Endothelial cell of umbilical vein (primary cell): ENCODE data around the gene MMP27. TPM values are rescaled to one million over a fixed set of nuclear protein-coding genes. Genes with fewer than 3 reads are reported as not detected.

Source experiments
- BruUV-seq: library from RNA; stranded (reverse); fragments of 400-500 nt; replicated peaks from 2 replicates; lab custom pipeline; 2021; lab: Mats Ljungman, UMichigan
- CTCF ChIA-PET: fragments of 300-600, 350-600 bp; sonication (Branson Sonifier 250); formaldehyde crosslinking; loops from one replicate; lab custom pipeline; 2021; ENCODE audit warnings: antibody characterized with exemption, inconsistent platforms; lab: Charles Lee
- POLR2A ChIA-PET: fragments of 300-600, 350-600 bp; sonication (Branson Sonifier 250); formaldehyde crosslinking; loops from one replicate; lab custom pipeline; 2021; ENCODE audit warnings: antibody characterized with exemption, inconsistent platforms; lab: Charles Lee
- DNase-seq: peaks from one replicate; pipeline ENCODE4 v3.0.0-alpha.2; 2011; ENCODE audit warnings: low read depth, low spot score
- FAIRE-seq: peaks from 2 replicates; lab custom pipeline; 2011; peaks lifted over from hg19 to GRCh38; lab: Jason Lieb, UNC
- H2AFZ ChIP-seq: 2 replicates; pipeline ENCODE4 v1.6.0; 2012; ENCODE audit warnings: low read depth, low read length, control low read depth, inconsistent platforms
- H3K27ac ChIP-seq: 2 replicates; pipeline ENCODE4 v1.5.1; 2011; ENCODE audit warnings: low read depth, mild to moderate bottlenecking, control low read depth, low read length, moderate library complexity; ENCODE audit not compliant: insufficient read depth
- H3K27me3 ChIP-seq, 2 experiments: 2 replicates each; pipeline versions ENCODE4 v1.6.0 to v1.6.1; 2011; ENCODE audit warnings: low read length in 2 of 2, mixed read lengths in 1 of 2; ENCODE audit not compliant: control insufficient read depth in 2 of 2, insufficient read depth in 2 of 2
- H3K36me3 ChIP-seq, 2 experiments: 2 replicates in 1 of 2; 3 replicates in 1 of 2; pipeline ENCODE4 v1.5.1; 2011; ENCODE audit warnings: low read length in 2 of 2, mild to moderate bottlenecking in 1 of 2, moderate library complexity in 1 of 2; ENCODE audit not compliant: control insufficient read depth in 2 of 2, insufficient read depth in 2 of 2; ENCODE audit errors: extremely low read depth in 1 of 2
- H3K4me1 ChIP-seq: 3 replicates; pipeline ENCODE4 v1.5.1; 2011; ENCODE audit warnings: mild to moderate bottlenecking, low read length; ENCODE audit not compliant: control insufficient read depth, insufficient read depth; ENCODE audit errors: extremely low read depth
- H3K4me2 ChIP-seq: 2 replicates; pipeline ENCODE4 v1.6.1; 2011; ENCODE audit warnings: low read length, control low read depth, mixed read lengths; ENCODE audit not compliant: insufficient read depth
- H3K4me3 ChIP-seq, 3 experiments: fragments of 200-600 bp in 1 of 3; sonication (generic), shearing (Covaris generic) in 1 of 3; replicated peaks in 1 of 3; 2 replicates each; pipeline ENCODE4 v1.5.1; 2011 to 2016; ENCODE audit warnings: control low read depth in 3 of 3, low read length in 3 of 3, mild to moderate bottlenecking in 2 of 3, inconsistent platforms in 1 of 3, low read depth in 1 of 3, moderate library complexity in 1 of 3; ENCODE audit not compliant: insufficient read depth in 1 of 3
- H3K79me2 ChIP-seq: 2 replicates; pipeline ENCODE4 v1.6.0; 2012; ENCODE audit warnings: low read length, inconsistent platforms; ENCODE audit not compliant: control insufficient read depth, insufficient read depth
- H3K9ac ChIP-seq: replicated peaks from 2 replicates; pipeline ENCODE3; 2011; ENCODE audit warnings: low read length, control low read depth; ENCODE audit not compliant: insufficient read depth; ENCODE audit errors: extremely low read depth
- H3K9me1 ChIP-seq: replicated peaks from 3 replicates; pipeline ENCODE4 v1.6.0; 2011; ENCODE audit warnings: mild to moderate bottlenecking, low read length; ENCODE audit not compliant: control insufficient read depth, insufficient read depth; ENCODE audit errors: extremely low read depth
- H3K9me3 ChIP-seq: replicated peaks from 2 replicates; pipeline ENCODE4 v1.5.1; 2012; ENCODE audit warnings: low read length, inconsistent platforms; ENCODE audit not compliant: control insufficient read depth, insufficient read depth
- H4K20me1 ChIP-seq: replicated peaks from 2 replicates; pipeline ENCODE3; 2011; ENCODE audit warnings: mild to moderate bottlenecking, low read length; ENCODE audit not compliant: control insufficient read depth, insufficient read depth; ENCODE audit errors: extremely low read depth
- EZH2 ChIP-seq: IDR thresholded peaks from 2 replicates; pipeline ENCODE4 v1.6.1; 2012; ENCODE audit warnings: borderline replicate concordance, low read depth, mild to moderate bottlenecking, moderate library complexity, low read length, inconsistent platforms; ENCODE audit not compliant: severe bottlenecking
- FOS ChIP-seq: IDR thresholded peaks from 2 replicates; pipeline ENCODE4 v1.6.1; 2011; ENCODE audit warnings: mild to moderate bottlenecking, low read length, moderate library complexity, borderline replicate concordance; ENCODE audit not compliant: insufficient read depth
- GATA2 ChIP-seq: IDR thresholded peaks from 2 replicates; pipeline ENCODE4 v1.7.0; 2011; ENCODE audit warnings: low read depth, mild to moderate bottlenecking, moderate library complexity, mixed read lengths, low read length; ENCODE audit not compliant: insufficient read length, insufficient read depth
- JUN ChIP-seq: IDR thresholded peaks from 2 replicates; pipeline ENCODE4 v1.6.1; 2011; ENCODE audit warnings: borderline replicate concordance, low read depth; ENCODE audit not compliant: insufficient read length, insufficient read depth
- MYC ChIP-seq: IDR thresholded peaks from one replicate; pipeline ENCODE4 v1.6.1; 2011; ENCODE audit warnings: mild to moderate bottlenecking, low read depth, low read length
- POLR2A ChIP-seq: IDR thresholded peaks from 2 replicates; pipeline ENCODE4 v1.6.1; 2012; ENCODE audit warnings: low read depth, mild to moderate bottlenecking, control low read depth, low read length
- POLR2AphosphoS5 ChIP-seq: IDR thresholded peaks from 2 replicates; pipeline ENCODE4 v1.6.1; 2012; ENCODE audit warnings: low read depth, mild to moderate bottlenecking, control low read depth, low read length, moderate library complexity; ENCODE audit not compliant: insufficient read depth
- dilution Hi-C: fragments of 300-500 bp; cut with MboI; formaldehyde crosslinking; loops from one replicate; pipeline ENCODE4 v1.15.0; 2019; ENCODE audit warnings: low sequenced_read_pairs; ENCODE audit not compliant: extremely low pct_ligation_motif_present
- intact Hi-C: fragments of 100-400 bp; cut with micrococcal nuclease; formaldehyde crosslinking; loops from one replicate; pipeline ENCODE4 v1.10.0; 2022
- polyA plus RNA-seq, 4 experiments: library from polyadenylated mRNA; depleted of rRNA in 3 of 4; stranded (reverse) in 3 of 4; unstranded in 1 of 4; fragments of >200 nt; gene quantifications; 2 replicates each; pipeline versions ENCODE4 v1.2.1 to v1.2.3, GENCODE V29; 2011 to 2012; ENCODE audit warnings: missing spikeins in 1 of 4
- total RNA-seq: library from RNA; stranded (reverse); gene quantifications from 2 replicates; pipeline ENCODE4 v1.2.3, GENCODE V29; 2021
- TF ChIP-seq, protein P1 (sequence below), 2 donors: IDR thresholded peaks; 1 replicate in 1 of 2; 2 replicates in 1 of 2; pipeline ENCODE4 v1.5.1; 2011; ENCODE audit warnings: low read length in 2 of 2, mild to moderate bottlenecking in 2 of 2, moderate library complexity in 2 of 2, control low read depth in 1 of 2, inconsistent platforms in 1 of 2, low read depth in 1 of 2; ENCODE audit not compliant: insufficient read depth in 1 of 2; ENCODE audit errors: extremely low read depth in 1 of 2
- TF ChIP-seq, protein P2 (sequence below): IDR thresholded peaks from 2 replicates; pipeline ENCODE4 v1.6.1; 2011; ENCODE audit not compliant: insufficient read depth, insufficient read length

Gene MMP27
- total and polyA plus RNA-seq, 2 donors (not counting 3 experiments of a cell fraction or from before 2014, with no cell fraction given), result not detected

DNA sequence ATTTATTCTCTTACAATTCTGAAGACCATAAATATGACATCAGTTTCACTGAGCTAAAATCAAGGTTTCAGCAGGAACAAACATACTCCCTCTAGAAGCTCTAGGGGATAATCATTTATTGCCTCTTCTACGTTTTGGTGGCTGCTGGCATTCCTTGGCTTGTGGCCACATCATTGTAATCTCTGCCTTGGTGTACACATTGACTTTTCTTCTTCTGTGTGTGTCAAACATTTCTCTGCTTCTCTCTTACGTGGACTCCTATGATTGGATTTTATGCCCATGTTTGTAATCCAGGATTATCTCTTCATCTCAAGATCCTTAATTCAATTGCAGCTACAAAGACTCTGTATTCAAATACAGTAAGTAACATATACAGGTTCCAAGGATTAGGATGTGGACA lies 50.0 kb downstream of the MMP27 start:
- POLR2A ChIA-PET, result no interaction called here

More for the DNA sequence above, 50.0 kb downstream of the MMP27 start:
- H4K20me1 ChIP-seq, result no peaks in the 10 kb centered on the region
- H3K27ac ChIP-seq, result no peak overlapping the region
- dilution Hi-C loops, result no loop called here
- no TSS peak for BruUV-seq
- H3K4me3 ChIP-seq, result no peak overlapping the region
- no peak overlapping the region for H3K4me2 ChIP-seq
- TF ChIP-seq POLR2AphosphoS5 (no peak), GATA2 (no peak), JUN (no peak), MYC (no peak), FOS (no peak), EZH2 (no peak), POLR2A (no peak)
- TF ChIP-seq, protein P1, sequence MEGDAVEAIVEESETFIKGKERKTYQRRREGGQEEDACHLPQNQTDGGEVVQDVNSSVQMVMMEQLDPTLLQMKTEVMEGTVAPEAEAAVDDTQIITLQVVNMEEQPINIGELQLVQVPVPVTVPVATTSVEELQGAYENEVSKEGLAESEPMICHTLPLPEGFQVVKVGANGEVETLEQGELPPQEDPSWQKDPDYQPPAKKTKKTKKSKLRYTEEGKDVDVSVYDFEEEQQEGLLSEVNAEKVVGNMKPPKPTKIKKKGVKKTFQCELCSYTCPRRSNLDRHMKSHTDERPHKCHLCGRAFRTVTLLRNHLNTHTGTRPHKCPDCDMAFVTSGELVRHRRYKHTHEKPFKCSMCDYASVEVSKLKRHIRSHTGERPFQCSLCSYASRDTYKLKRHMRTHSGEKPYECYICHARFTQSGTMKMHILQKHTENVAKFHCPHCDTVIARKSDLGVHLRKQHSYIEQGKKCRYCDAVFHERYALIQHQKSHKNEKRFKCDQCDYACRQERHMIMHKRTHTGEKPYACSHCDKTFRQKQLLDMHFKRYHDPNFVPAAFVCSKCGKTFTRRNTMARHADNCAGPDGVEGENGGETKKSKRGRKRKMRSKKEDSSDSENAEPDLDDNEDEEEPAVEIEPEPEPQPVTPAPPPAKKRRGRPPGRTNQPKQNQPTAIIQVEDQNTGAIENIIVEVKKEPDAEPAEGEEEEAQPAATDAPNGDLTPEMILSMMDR (IDR thresholded peaks at IDR 0.05; ENCODE audit: extremely low read depth in 1 of 2, insufficient read depth in 1 of 2, low read depth in 1 of 2, low read length in 2 of 2), result no peak
- TF ChIP-seq, protein P2, sequence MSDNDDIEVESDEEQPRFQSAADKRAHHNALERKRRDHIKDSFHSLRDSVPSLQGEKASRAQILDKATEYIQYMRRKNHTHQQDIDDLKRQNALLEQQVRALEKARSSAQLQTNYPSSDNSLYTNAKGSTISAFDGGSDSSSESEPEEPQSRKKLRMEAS, result no peak
- H3K36me3 ChIP-seq, result no peaks in the 10 kb centered on the region
- H3K79me2 ChIP-seq, result no peaks in the 10 kb centered on the region
- no peak overlapping the region for H2AFZ ChIP-seq
- CTCF ChIA-PET, result interaction anchor here (2.0 kb wide), 1 partner anchor 11 kb away, joined by 6 read pairs; no protein-coding TSS in a partner anchor
- H3K4me1 ChIP-seq, result no peaks in the 10 kb centered on the region
- DNase-seq (no peak), FAIRE-seq (no peak)
- H3K9ac ChIP-seq, result no peak overlapping the region
- H3K9me1 ChIP-seq, result no peaks in the 10 kb centered on the region
- intact Hi-C loops, result no loop called here
- H3K27me3 ChIP-seq, result peaks cover 6 to 9% of the 10 kb centered on the region in 2 experiments
- H3K9me3 ChIP-seq, result no peaks in the 10 kb centered on the region
